PC-3 (cell line): ENCODE measurements around the gene LSR.

Experiments
- EZH2 ChIP-seq: fragments of 300-600 bp; sonication (generic); IDR thresholded peaks from one replicate; pipeline ENCODE4 v1.6.1; 2017; ENCODE audit warnings: antibody characterized with exemption, mild to moderate bottlenecking, low read length; ENCODE audit not compliant: unreplicated experiment
- EZH2phosphoT487 ChIP-seq: fragments of 300-600 bp; sonication (generic); IDR thresholded peaks from 2 replicates; pipeline ENCODE4 v1.6.1; 2018; ENCODE audit warnings: mild to moderate bottlenecking, antibody characterized with exemption, low read length, borderline replicate concordance
- TF ChIP-seq, protein P1 (sequence below): fragments of 300-600 bp; sonication (generic); conservative IDR thresholded peaks from 2 replicates; pipeline ENCODE4 v1.5.1; 2017; ENCODE audit warnings: antibody characterized with exemption, low read depth, mild to moderate bottlenecking, low read length

DNA sequence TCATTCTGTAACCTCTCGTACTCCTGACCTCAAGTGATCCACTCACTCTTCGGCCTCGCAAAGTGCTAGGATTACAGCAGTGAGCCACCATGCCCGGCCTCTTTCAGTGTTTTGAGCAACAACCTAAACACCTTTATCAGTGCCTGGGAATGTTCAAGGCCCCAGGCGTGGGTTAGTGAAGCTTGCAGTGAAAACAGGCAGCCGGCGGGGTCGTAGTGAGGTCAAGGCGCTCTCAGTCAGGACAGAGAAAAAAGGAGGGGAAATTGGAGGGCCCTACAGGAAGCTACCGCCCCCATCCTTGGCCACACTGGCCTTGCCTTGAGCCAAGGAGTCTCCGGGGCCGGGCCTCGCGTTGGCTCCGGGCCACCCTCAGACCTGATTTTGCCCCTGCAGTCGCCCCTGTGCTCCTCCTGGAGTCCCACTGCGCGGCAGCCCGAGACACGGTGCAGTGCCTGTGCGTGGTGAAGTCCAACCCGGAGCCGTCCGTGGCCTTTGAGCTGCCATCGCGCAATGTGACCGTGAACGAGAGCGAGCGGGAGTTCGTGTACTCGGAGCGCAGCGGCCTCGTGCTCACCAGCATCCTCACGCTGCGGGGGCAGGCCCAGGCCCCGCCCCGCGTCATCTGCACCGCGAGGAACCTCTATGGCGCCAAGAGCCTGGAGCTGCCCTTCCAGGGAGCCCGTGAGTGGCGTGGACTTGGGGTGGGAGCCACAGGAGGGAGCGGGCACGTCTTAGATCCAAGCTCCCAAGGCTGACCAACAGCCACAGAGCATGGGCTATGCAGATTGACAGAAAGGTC lies 60.9 kb downstream of the LSR start:
- TF ChIP-seq, protein P1, sequence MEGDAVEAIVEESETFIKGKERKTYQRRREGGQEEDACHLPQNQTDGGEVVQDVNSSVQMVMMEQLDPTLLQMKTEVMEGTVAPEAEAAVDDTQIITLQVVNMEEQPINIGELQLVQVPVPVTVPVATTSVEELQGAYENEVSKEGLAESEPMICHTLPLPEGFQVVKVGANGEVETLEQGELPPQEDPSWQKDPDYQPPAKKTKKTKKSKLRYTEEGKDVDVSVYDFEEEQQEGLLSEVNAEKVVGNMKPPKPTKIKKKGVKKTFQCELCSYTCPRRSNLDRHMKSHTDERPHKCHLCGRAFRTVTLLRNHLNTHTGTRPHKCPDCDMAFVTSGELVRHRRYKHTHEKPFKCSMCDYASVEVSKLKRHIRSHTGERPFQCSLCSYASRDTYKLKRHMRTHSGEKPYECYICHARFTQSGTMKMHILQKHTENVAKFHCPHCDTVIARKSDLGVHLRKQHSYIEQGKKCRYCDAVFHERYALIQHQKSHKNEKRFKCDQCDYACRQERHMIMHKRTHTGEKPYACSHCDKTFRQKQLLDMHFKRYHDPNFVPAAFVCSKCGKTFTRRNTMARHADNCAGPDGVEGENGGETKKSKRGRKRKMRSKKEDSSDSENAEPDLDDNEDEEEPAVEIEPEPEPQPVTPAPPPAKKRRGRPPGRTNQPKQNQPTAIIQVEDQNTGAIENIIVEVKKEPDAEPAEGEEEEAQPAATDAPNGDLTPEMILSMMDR: no peak
- TF ChIP-seq EZH2: no peak
- TF ChIP-seq EZH2phosphoT487: no peak
